HepG2 (cell line): ENCODE results near the gene BLVRA. TPM values are rescaled to one million over a fixed set of nuclear protein-coding genes. Genes with fewer than 3 reads are reported as not detected.
A peak's percentile ranks its signal among the peaks of the same experiment; 100 is the strongest.

Source experiments
- CREB3 ChIP-seq: sonication (generic); formaldehyde crosslinking; IDR thresholded peaks from 2 replicates; pipeline ENCODE4 v1.5.0; 2020; ENCODE audit warnings: missing genetic modification reagents
- ELK4 ChIP-seq: sonication (generic); formaldehyde crosslinking; IDR thresholded peaks from 2 replicates; pipeline ENCODE4 v1.9.0; 2021; ENCODE audit warnings: missing genetic modification reagents, borderline replicate concordance
- GTF2F1 ChIP-seq: fragments of 150-350 bp; IDR thresholded peaks from 2 replicates; pipeline ENCODE4 v1.6.1; 2014; ENCODE audit warnings: low read length
- KAT2B ChIP-seq: fragments of 150-350 bp; IDR thresholded peaks from 2 replicates; pipeline ENCODE4 v1.6.1; 2014; ENCODE audit warnings: low read depth, low read length, borderline replicate concordance
- RFX5 ChIP-seq: IDR thresholded peaks from 2 replicates; pipeline ENCODE4 v1.6.1; 2011; ENCODE audit warnings: low read depth, low read length, improper control_type of control experiment
- STAT5B ChIP-seq: sonication (generic); formaldehyde crosslinking; IDR thresholded peaks from 2 replicates; pipeline ENCODE4 v1.4.0; 2020; ENCODE audit warnings: missing genetic modification reagents
- TEAD3 ChIP-seq: optimal IDR thresholded peaks from 2 replicates; pipeline ENCODE3; 2016; ENCODE audit warnings: borderline replicate concordance
- THAP8 ChIP-seq: sonication (generic); formaldehyde crosslinking; IDR thresholded peaks from 2 replicates; pipeline ENCODE4 v1.5.1; 2020; ENCODE audit warnings: missing genetic modification reagents, mild to moderate bottlenecking, borderline replicate concordance
- ZNF142 ChIP-seq: sonication (generic); formaldehyde crosslinking; IDR thresholded peaks from 2 replicates; pipeline ENCODE4 v1.4.0; 2020; ENCODE audit warnings: missing genetic modification reagents
- ZNF362 ChIP-seq: sonication (generic); formaldehyde crosslinking; IDR thresholded peaks from 2 replicates; pipeline ENCODE4 v1.4.0; 2020; ENCODE audit warnings: missing genetic modification reagents, mild to moderate bottlenecking, borderline replicate concordance
- ZNF546 ChIP-seq: sonication (generic); formaldehyde crosslinking; conservative IDR thresholded peaks from 2 replicates; pipeline ENCODE4 v1.8.1; 2023; ENCODE audit warnings: mild to moderate bottlenecking, missing genetic modification reagents
- ZNF547 ChIP-seq: sonication (generic); formaldehyde crosslinking; IDR thresholded peaks from 2 replicates; pipeline ENCODE4 v1.5.1; 2020; ENCODE audit warnings: mild to moderate bottlenecking, missing genetic modification reagents
- polyA plus RNA-seq, 8 experiments: library from polyadenylated mRNA; depleted of rRNA in 3 of 8; stranded (reverse) in 7 of 8; unstranded in 1 of 8; fragments of >200 nt; fragmentation: Illumina TruSeq in 4 of 8; extraction: Trizol in 4 of 8; gene quantifications; 2 replicates each; pipeline versions ENCODE4 v1.2.1 to v1.2.3, GENCODE V29; 2011 to 2016; ENCODE audit warnings: low read depth in 4 of 8, missing spikeins in 1 of 8, mixed read lengths in 1 of 8; ENCODE audit not compliant: insufficient read depth in 1 of 8
- total RNA-seq, 5 experiments: library from RNA; depleted of rRNA; stranded (reverse); fragments of >200 nt; fragmentation: Illumina TruSeq; extraction: Trizol; gene quantifications; 2 replicates each; pipeline ENCODE4 v1.2.3, GENCODE V29; 2016; ENCODE audit warnings: low read depth in 1 of 5

The BLVRA gene
- total and polyA plus RNA-seq, 2 of the 13 experiments (the other 11 are each of a cell fraction or from before 2014, with no cell fraction given) = 39.2 to 64.2 TPM

GRCh38 chr7:43764807-43765491 lies 6.5 kb downstream of the BLVRA start (continued):
- TF ChIP-seq ZNF142 (CRISPR knock-in tag) (no peak), THAP8 (CRISPR knock-in tag) (no peak), TEAD3 (CRISPR knock-in tag) (peak; percentile 19), GTF2F1 (no peak), RFX5 (no peak), ZNF547 (CRISPR knock-in tag) (no peak), ELK4 (CRISPR knock-in tag) (no peak), ZNF546 (no peak), CREB3 (no peak), STAT5B (CRISPR knock-in tag) (no peak), ZNF362 (CRISPR knock-in tag) (no peak), KAT2B (no peak)
